Ishikawa (cell line): ENCODE results near the gene SCD5.

Source experiments
- CEBPB ChIP-seq: IDR thresholded peaks from 2 replicates; pipeline ENCODE4 v1.6.1; 2012
- CREB1 ChIP-seq: IDR thresholded peaks from 2 replicates; pipeline ENCODE4 v1.6.1; 2012; ENCODE audit warnings: low read depth
- EGR1 ChIP-seq: IDR thresholded peaks from 2 replicates; pipeline ENCODE4 v1.6.1; 2012
- EP300 ChIP-seq: IDR thresholded peaks from 2 replicates; pipeline ENCODE4 v1.6.1; 2012; ENCODE audit warnings: borderline replicate concordance
- FOXM1 ChIP-seq: IDR thresholded peaks from 2 replicates; pipeline ENCODE4 v1.6.1; 2012; ENCODE audit warnings: low read depth, borderline replicate concordance
- MAX ChIP-seq: IDR thresholded peaks from 2 replicates; pipeline ENCODE4 v1.6.1; 2012
- NFIC ChIP-seq: IDR thresholded peaks from 2 replicates; pipeline ENCODE4 v1.6.1; 2012
- RAD21 ChIP-seq: IDR thresholded peaks from 2 replicates; pipeline ENCODE4 v1.6.1; 2012; ENCODE audit warnings: low read depth
- REST ChIP-seq: IDR thresholded peaks from 2 replicates; pipeline ENCODE4 v1.6.1; 2012; ENCODE audit warnings: low read depth, mild to moderate bottlenecking
- TAF1 ChIP-seq: IDR thresholded peaks from 2 replicates; pipeline ENCODE4 v1.6.1; 2012; ENCODE audit warnings: low read depth, mild to moderate bottlenecking
- TEAD4 ChIP-seq: IDR thresholded peaks from 2 replicates; pipeline ENCODE4 v1.6.1; 2012
- USF1 ChIP-seq: IDR thresholded peaks from 2 replicates; pipeline ENCODE4 v1.6.1; 2012
- ZBTB7A ChIP-seq: IDR thresholded peaks from 2 replicates; pipeline ENCODE4 v1.6.1; 2012; ENCODE audit warnings: low read depth

- TF ChIP-seq RAD21 (peak; percentile 34; the same call in 1 of the 2 replicates), EP300 (peak; percentile 90), CREB1 (no peak), MAX (peak; percentile 54; the same call in 1 of the 2 replicates), USF1 (no peak), CEBPB (no peak), TEAD4 (peak; percentile 98), FOXM1 (peak; percentile 83), EGR1 (peak; percentile 77), REST (no peak), TAF1 (no peak), ZBTB7A (no peak), NFIC (peak; percentile 73)
Measured at GRCh38 chr4:82782626-82783345, 15.8 kb downstream of the SCD5 start.
